ENCODE data around the gene LIMK2. TPM values are rescaled to one million over a fixed set of nuclear protein-coding genes. Genes with fewer than 3 reads are reported as not detected.

Gene LIMK2
- total RNA-seq, 1 experiment from 2014 or later: 27.9 TPM

- no peak overlapping the region for H3K27ac ChIP-seq (ENCODE audit: low read depth, low read length, poor library complexity, severe bottlenecking)
- ChIA-PET CTCF (no interaction called here), POLR2A (ENCODE audit: low non-redundant PET) (no interaction called here)
- TF ChIP-seq, protein P1, sequence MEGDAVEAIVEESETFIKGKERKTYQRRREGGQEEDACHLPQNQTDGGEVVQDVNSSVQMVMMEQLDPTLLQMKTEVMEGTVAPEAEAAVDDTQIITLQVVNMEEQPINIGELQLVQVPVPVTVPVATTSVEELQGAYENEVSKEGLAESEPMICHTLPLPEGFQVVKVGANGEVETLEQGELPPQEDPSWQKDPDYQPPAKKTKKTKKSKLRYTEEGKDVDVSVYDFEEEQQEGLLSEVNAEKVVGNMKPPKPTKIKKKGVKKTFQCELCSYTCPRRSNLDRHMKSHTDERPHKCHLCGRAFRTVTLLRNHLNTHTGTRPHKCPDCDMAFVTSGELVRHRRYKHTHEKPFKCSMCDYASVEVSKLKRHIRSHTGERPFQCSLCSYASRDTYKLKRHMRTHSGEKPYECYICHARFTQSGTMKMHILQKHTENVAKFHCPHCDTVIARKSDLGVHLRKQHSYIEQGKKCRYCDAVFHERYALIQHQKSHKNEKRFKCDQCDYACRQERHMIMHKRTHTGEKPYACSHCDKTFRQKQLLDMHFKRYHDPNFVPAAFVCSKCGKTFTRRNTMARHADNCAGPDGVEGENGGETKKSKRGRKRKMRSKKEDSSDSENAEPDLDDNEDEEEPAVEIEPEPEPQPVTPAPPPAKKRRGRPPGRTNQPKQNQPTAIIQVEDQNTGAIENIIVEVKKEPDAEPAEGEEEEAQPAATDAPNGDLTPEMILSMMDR (conservative IDR thresholded peaks at IDR 0.05; ENCODE audit: low read depth, low read length): no peak
- TF ChIP-seq EZH2 (IDR thresholded peaks at IDR 0.05; ENCODE audit: borderline replicate concordance, low read depth, low read length, poor library complexity, severe bottlenecking): no peak
- no peaks in the 10 kb centered on the region for H3K27me3 ChIP-seq (replicated peaks; ENCODE audit: insufficient read depth, low read depth, low read length, poor library complexity)
- BruUV-seq (replicated peaks): no TSS peak
- H3K4me3 ChIP-seq (ENCODE audit: low read depth, low read length, poor library complexity, severe bottlenecking): no peak overlapping the region
- H3K9me3 ChIP-seq (ENCODE audit: low read depth, low read length, poor library complexity, severe bottlenecking): no peaks in the 10 kb centered on the region
- H3K36me3 ChIP-seq (ENCODE audit: insufficient read depth, low read length, poor library complexity, severe bottlenecking): no peaks in the 10 kb centered on the region
- H3K4me1 ChIP-seq (ENCODE audit: insufficient read depth, low read length, poor library complexity, severe bottlenecking): peaks cover 19% of the 10 kb centered on the region
- no peak for DNase-seq (ENCODE audit: low spot score)
- intact Hi-C loops (cut with micrococcal nuclease; ENCODE audit: unreplicated experiment): no loop called here
Observed at GRCh38 chr22:31289344-31289743, 77.2 kb downstream of the LIMK2 start.

GRCh38 chr22:31290494-31291471 is 78.7 kb downstream of the LIMK2 start:
- POLR2A ChIA-PET (ENCODE audit: low non-redundant PET): interaction anchor here (0.7 to 1.0 kb wide), 2 partner anchors 56 to 229 kb away, joined by 4 read pairs; partner anchors contain the start of gene PATZ1
- CTCF ChIA-PET: interaction anchor here (0.5 to 1.6 kb wide), 4 partner anchors 18 to 131 kb away, joined by 3 to 7 read pairs (median 5); no protein-coding TSS in a partner anchor
- H3K4me3 ChIP-seq (ENCODE audit: low read depth, low read length, poor library complexity, severe bottlenecking): peak overlapping the region; percentile 49
- no peaks in the 10 kb centered on the region for H3K36me3 ChIP-seq (ENCODE audit: insufficient read depth, low read length, poor library complexity, severe bottlenecking)
- no peaks in the 10 kb centered on the region for H3K9me3 ChIP-seq (ENCODE audit: low read depth, low read length, poor library complexity, severe bottlenecking)
- H3K27ac ChIP-seq (ENCODE audit: low read depth, low read length, poor library complexity, severe bottlenecking): no peak overlapping the region
- DNase-seq (ENCODE audit: low spot score): peak; percentile 94
- peaks cover 23% of the 10 kb centered on the region for H3K4me1 ChIP-seq (ENCODE audit: insufficient read depth, low read length, poor library complexity, severe bottlenecking)
- no TSS peak for BruUV-seq (replicated peaks)
- no peak for TF ChIP-seq EZH2 (IDR thresholded peaks at IDR 0.05; ENCODE audit: borderline replicate concordance, low read depth, low read length, poor library complexity, severe bottlenecking)
- TF ChIP-seq, protein P1 (conservative IDR thresholded peaks at IDR 0.05; ENCODE audit: low read depth, low read length): no peak
- no peaks in the 10 kb centered on the region for H3K27me3 ChIP-seq (replicated peaks; ENCODE audit: insufficient read depth, low read depth, low read length, poor library complexity)
- intact Hi-C loops (cut with micrococcal nuclease; ENCODE audit: unreplicated experiment): loop anchor here (5.0 kb wide), 2 partner anchors 78 to 183 kb away; partner anchors contain the start of genes LIMK2 and SELENOM

DNA sequence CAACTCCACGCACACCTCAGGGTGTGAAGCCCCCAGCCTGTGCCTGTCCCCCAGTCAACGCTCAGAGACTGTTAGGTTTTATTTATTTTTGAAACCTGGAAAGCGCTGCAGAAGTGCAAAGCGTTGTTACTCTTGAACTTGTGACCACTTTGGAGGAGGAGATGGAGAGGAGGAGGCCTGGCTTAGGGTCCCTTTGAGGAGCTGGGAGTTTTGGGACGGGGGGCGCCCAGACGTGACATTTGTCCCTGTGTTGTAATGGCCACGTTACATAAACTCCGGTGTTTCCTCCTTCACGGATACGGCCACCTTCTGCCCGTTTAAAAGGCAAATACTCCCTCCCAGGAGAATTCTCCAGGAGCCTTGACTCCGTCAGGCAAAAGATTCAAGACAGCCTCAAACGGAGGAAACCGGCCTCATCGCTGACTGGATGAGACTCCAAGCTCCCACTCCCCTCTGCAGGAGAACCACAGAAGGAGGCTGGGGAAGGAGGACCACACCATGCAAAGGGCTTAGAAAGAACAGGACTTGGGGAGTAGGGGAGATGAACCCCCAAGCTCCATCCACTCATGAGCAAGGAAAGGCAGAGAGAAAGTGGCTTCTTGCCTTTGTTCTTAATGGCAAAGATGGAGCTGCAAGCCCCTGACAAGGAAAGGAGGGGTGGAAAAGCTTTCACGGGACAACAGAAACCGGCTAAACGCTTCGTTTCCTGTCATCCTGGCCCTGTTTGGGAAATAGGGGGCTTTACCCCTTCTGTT is 79.6 kb downstream of the LIMK2 start:
- no peak for TF ChIP-seq EZH2 (IDR thresholded peaks at IDR 0.05; ENCODE audit: borderline replicate concordance, low read depth, low read length, poor library complexity, severe bottlenecking)
- TF ChIP-seq, protein P1 (conservative IDR thresholded peaks at IDR 0.05; ENCODE audit: low read depth, low read length): no peak
- no TSS peak for BruUV-seq (replicated peaks)
- Histone ChIP-seq H3K27me3 (replicated peaks; ENCODE audit: insufficient read depth, low read depth, low read length, poor library complexity) (no peaks in the 10 kb centered on the region), H3K4me1 (ENCODE audit: insufficient read depth, low read length, poor library complexity, severe bottlenecking) (peaks cover 31% of the 10 kb centered on the region), H3K9me3 (ENCODE audit: low read depth, low read length, poor library complexity, severe bottlenecking) (no peaks in the 10 kb centered on the region), H3K27ac (ENCODE audit: low read depth, low read length, poor library complexity, severe bottlenecking) (no peak overlapping the region), H3K4me3 (ENCODE audit: low read depth, low read length, poor library complexity, severe bottlenecking) (peak overlapping the region; percentile 32), H3K36me3 (ENCODE audit: insufficient read depth, low read length, poor library complexity, severe bottlenecking) (no peaks in the 10 kb centered on the region)
- POLR2A ChIA-PET (ENCODE audit: low non-redundant PET): interaction anchor here (1.0 kb wide), 1 partner anchor 207 kb away, joined by 3 read pairs; no protein-coding TSS in a partner anchor
- peak; percentile 24 for DNase-seq (ENCODE audit: low spot score)
- intact Hi-C loops (cut with micrococcal nuclease; ENCODE audit: unreplicated experiment): loop anchor here (2.0 to 5.0 kb wide), 3 partner anchors 21 to 184 kb away; partner anchors contain the start of genes LIMK2 and SELENOM
- CTCF ChIA-PET: interaction anchor here (0.6 to 1.6 kb wide), 5 partner anchors 19 to 79 kb away, joined by 3 to 7 read pairs (median 5); partner anchors contain the start of gene LIMK2
